GM12878 (cell line): Measurements from ENCODE around the gene BMI1. TPM values are rescaled to one million over a fixed set of nuclear protein-coding genes. Genes with fewer than 3 reads are reported as not detected.

Experiments
- ATAC-seq: fragments of 200-7000 bp; cut with Tn5 transposase; 3 replicates; pipeline ENCODE4 v1.9.1; 2020; ENCODE audit warnings: mild to moderate bottlenecking, moderate library complexity
- BruUV-seq: library from RNA; stranded (reverse); fragments of 400-500 nt; replicated peaks from 2 replicates; lab custom pipeline; 2021; lab: Mats Ljungman, UMichigan
- CTCF ChIA-PET: fragments of 300-600 bp; sonication (Branson Sonifier 250); formaldehyde crosslinking; extraction: SDS; loops from one replicate; lab custom pipeline; 2021; ENCODE audit warnings: inconsistent platforms; lab: Yijun Ruan, JAX
- POLR2A ChIA-PET: fragments of 350-600 bp; formaldehyde crosslinking; extraction: SDS; loops from one replicate; lab custom pipeline; 2021; ENCODE audit warnings: inconsistent platforms; lab: Charles Lee
- RAD21 ChIA-PET: fragments of 300-600 bp; sonication (Branson Sonifier 250); formaldehyde crosslinking; loops from one replicate; lab custom pipeline; 2023; ENCODE audit warnings: antibody characterized with exemption; ENCODE audit not compliant: unreplicated experiment; lab: Charles Lee
- SMC1A ChIA-PET: fragments of 300-600 bp; sonication (Branson Sonifier 250); formaldehyde crosslinking; loops from one replicate; lab custom pipeline; 2023; ENCODE audit not compliant: unreplicated experiment, uncharacterized antibody; lab: Charles Lee
- DNase-seq: peaks from one replicate; pipeline ENCODE4 v3.0.0-alpha.2; 2011; ENCODE audit warnings: low read depth, low spot score
- FAIRE-seq: peaks from 3 replicates; lab custom pipeline; 2011; peaks lifted over from hg19 to GRCh38; lab: Jason Lieb, UNC
- H2AFZ ChIP-seq: 2 replicates; pipeline ENCODE4 v1.6.0; 2011; ENCODE audit warnings: low read depth, low read length, control low read depth; ENCODE audit not compliant: control insufficient read depth
- H3K27ac ChIP-seq: 2 replicates; pipeline ENCODE4 v1.5.1; 2011; ENCODE audit warnings: control low read depth; ENCODE audit not compliant: control insufficient read depth, insufficient read depth
- H3K27me3 ChIP-seq, 2 experiments: replicated peaks in 1 of 2; 2 replicates each; pipeline versions ENCODE4 v1.6.0 to v1.6.1; 2011; ENCODE audit warnings: low read length in 1 of 2; ENCODE audit not compliant: control insufficient read depth in 2 of 2, insufficient read depth in 2 of 2
- H3K36me3 ChIP-seq, 2 experiments: 2 replicates each; pipeline ENCODE4 v1.5.1; 2011; ENCODE audit warnings: low read length in 1 of 2; ENCODE audit not compliant: control insufficient read depth in 2 of 2, insufficient read depth in 2 of 2
- H3K4me1 ChIP-seq: 2 replicates; pipeline ENCODE4 v1.6.1; 2011; ENCODE audit warnings: mild to moderate bottlenecking, low read length, moderate library complexity, mixed read lengths; ENCODE audit not compliant: control insufficient read depth, insufficient read depth
- H3K4me2 ChIP-seq: 2 replicates; pipeline ENCODE4 v1.6.0; 2011; ENCODE audit warnings: control low read depth; ENCODE audit not compliant: control insufficient read depth, insufficient read depth
- H3K4me3 ChIP-seq: fragments of 200-600 bp; sonication (generic); 2 replicates; pipeline ENCODE4 v1.5.1; 2016
- H3K79me2 ChIP-seq: 2 replicates; pipeline ENCODE4 v1.6.0; 2011; ENCODE audit warnings: low read length; ENCODE audit not compliant: control insufficient read depth, insufficient read depth
- H3K9ac ChIP-seq: 2 replicates; pipeline ENCODE4 v1.8.0; 2011; ENCODE audit warnings: low read length, control low read depth, mixed read lengths; ENCODE audit not compliant: control insufficient read depth, insufficient read depth
- H3K9me3 ChIP-seq: replicated peaks from 3 replicates; pipeline ENCODE4 v1.5.1; 2011; ENCODE audit warnings: mild to moderate bottlenecking, low read length; ENCODE audit not compliant: control insufficient read depth, insufficient read depth
- H4K20me1 ChIP-seq: 2 replicates; pipeline ENCODE4 v1.6.0; 2011; ENCODE audit not compliant: control insufficient read depth, insufficient read depth
- BACH1 ChIP-seq: fragments of 450-650 bp; IDR thresholded peaks from 2 replicates; pipeline ENCODE4 v1.6.1; 2017; ENCODE audit warnings: mild to moderate bottlenecking, borderline replicate concordance
- BCL3 ChIP-seq: IDR thresholded peaks from 2 replicates; pipeline ENCODE4 v1.6.1; 2011; ENCODE audit warnings: borderline replicate concordance, low read depth, mild to moderate bottlenecking, moderate library complexity, low read length; ENCODE audit not compliant: insufficient read depth, poor library complexity, severe bottlenecking
- CEBPZ ChIP-seq: fragments of 150-350 bp; IDR thresholded peaks from 2 replicates; pipeline ENCODE4 v1.6.1; 2016; ENCODE audit warnings: low read depth, low read length
- CREM ChIP-seq: IDR thresholded peaks from 2 replicates; pipeline ENCODE4 v1.6.1; 2014; ENCODE audit warnings: antibody characterized with exemption, low read depth
- E2F8 ChIP-seq: fragments of 450-650 bp; IDR thresholded peaks from 2 replicates; pipeline ENCODE4 v1.6.1; 2018; ENCODE audit warnings: mild to moderate bottlenecking, low read depth, moderate library complexity; ENCODE audit not compliant: partially characterized antibody
- ESRRA ChIP-seq: IDR thresholded peaks from 2 replicates; pipeline ENCODE4 v1.6.1; 2012; ENCODE audit warnings: mild to moderate bottlenecking, low read length, improper control_type of control experiment
- FOXK2 ChIP-seq: fragments of 450-650 bp; IDR thresholded peaks from 2 replicates; pipeline ENCODE4 v1.6.1; 2017; ENCODE audit warnings: mild to moderate bottlenecking, moderate library complexity
- FOXM1 ChIP-seq: IDR thresholded peaks from 2 replicates; pipeline ENCODE4 v1.6.1; 2012; ENCODE audit warnings: low read depth, mild to moderate bottlenecking, inconsistent platforms, low read length, moderate library complexity
- KDM1A ChIP-seq: fragments of 200-600 bp; sonication (generic); IDR thresholded peaks from 2 replicates; pipeline ENCODE4 v1.6.1; 2016; ENCODE audit warnings: borderline replicate concordance
- MAX ChIP-seq: IDR thresholded peaks from 2 replicates; pipeline ENCODE4 v1.6.1; 2012; ENCODE audit warnings: low read depth, low read length, improper control_type of control experiment
- NFYB ChIP-seq: IDR thresholded peaks from 2 replicates; pipeline ENCODE4 v1.6.1; 2011; ENCODE audit warnings: low read depth, mild to moderate bottlenecking, low read length, improper control_type of control experiment, moderate library complexity; ENCODE audit not compliant: insufficient read depth
- POLR2AphosphoS2 ChIP-seq: IDR thresholded peaks from 2 replicates; pipeline ENCODE4 v1.6.1; 2011; ENCODE audit warnings: low read depth, mild to moderate bottlenecking, low read length, improper control_type of control experiment, moderate library complexity
- RUNX3 ChIP-seq: IDR thresholded peaks from 2 replicates; pipeline ENCODE4 v1.6.1; 2012; ENCODE audit warnings: low read length, inconsistent platforms
- ZBTB33 ChIP-seq: fragments of 450-650 bp; IDR thresholded peaks from 2 replicates; pipeline ENCODE4 v1.6.1; 2017; ENCODE audit warnings: mild to moderate bottlenecking
- ZZZ3 ChIP-seq: IDR thresholded peaks from 2 replicates; pipeline ENCODE4 v1.6.1; 2011; ENCODE audit warnings: low read depth; ENCODE audit not compliant: control insufficient read depth, insufficient read length
- in situ Hi-C: fragments of 300-500 bp; cut with MboI; formaldehyde crosslinking; loops from 9 replicates; pipeline ENCODE4 v1.14.3; 2018; ENCODE audit warnings: mixed read lengths
- intact Hi-C: fragments of 100-400 bp; cut with micrococcal nuclease; formaldehyde crosslinking; loops from one replicate; pipeline ENCODE4 v1.14.2; 2022; ENCODE audit not compliant: unreplicated experiment
- polyA plus RNA-seq, 11 experiments: library from polyadenylated mRNA; depleted of rRNA in 4 of 11; unstranded in 6 of 11; stranded (reverse) in 5 of 11; fragments of >200 nt; fragmentation: Nextera tagmentation in 4 of 11; fragmentation: Illumina TruSeq in 1 of 11; extraction: Ambion mirVana in 4 of 11; extraction: Trizol in 1 of 11; gene quantifications; 1 replicate in 1 of 11; 2 replicates in 10 of 11; pipeline versions ENCODE4 v1.2.1 to v1.2.3, GENCODE V29; 2011 to 2016; ENCODE audit warnings: inconsistent platforms in 2 of 11, missing spikeins in 2 of 11, low read depth in 1 of 11
- total RNA-seq, 4 experiments: library from RNA; depleted of rRNA in 3 of 4; stranded (reverse); fragments of >200 nt in 3 of 4; fragmentation: Illumina TruSeq in 1 of 4; extraction: Trizol in 1 of 4; gene quantifications; 2 replicates each; pipeline versions ENCODE4 v1.2.1 to v1.2.3, GENCODE V29; 2013 to 2021

Gene BMI1
- total and polyA plus RNA-seq, 10 of the 15 experiments (the other 5 are each of a cell fraction or from before 2014, with no cell fraction given) = 8.0 to 49.7 (median 25.8) TPM

- peaks cover 24% of the 10 kb centered on the region for H3K4me1 ChIP-seq
- H3K9me3 ChIP-seq = no peaks in the 10 kb centered on the region
- H4K20me1 ChIP-seq = no peaks in the 10 kb centered on the region
- peak overlapping the region; percentile 42 for H2AFZ ChIP-seq
- no peaks in the 10 kb centered on the region for H3K27me3 ChIP-seq
- ChIA-PET POLR2A (interaction anchor here (1.6 to 1.8 kb wide), 2 partner anchors 30 to 141 kb away, joined by 3 to 4 read pairs; no protein-coding TSS in a partner anchor), CTCF (no interaction called here), SMC1A (interaction anchor here (0.9 to 2.0 kb wide), 6 partner anchors 9 to 569 kb away, joined by 3 to 9 read pairs (median 4); partner anchors contain the start of gene COMMD3), RAD21 (interaction anchor here (0.5 to 1.4 kb wide), 3 partner anchors 8 to 211 kb away, joined by 3 to 4 read pairs (median 3); partner anchors contain the start of gene COMMD3)
- no peak for DNase-seq
- no peak overlapping the region for H3K9ac ChIP-seq
- H3K4me2 ChIP-seq = no peak overlapping the region
- FAIRE-seq = no peak
- ATAC-seq = peak; percentile 33; the same call in 2 of the 3 replicates
- H3K27ac ChIP-seq = peak overlapping the region; percentile 30; the same call in 1 of the 2 replicates
- no peaks in the 10 kb centered on the region for H3K36me3 ChIP-seq
- in situ Hi-C loops = no loop called here
- BruUV-seq = no TSS peak
- H3K79me2 ChIP-seq = no peaks in the 10 kb centered on the region
- no peak overlapping the region for H3K4me3 ChIP-seq
- intact Hi-C loops = no loop called here
- TF ChIP-seq BACH1 (no peak), KDM1A (no peak), ZBTB33 (no peak), FOXM1 (no peak), ESRRA (no peak), ZZZ3 (no peak), E2F8 (no peak), MAX (no peak), NFYB (no peak), CREM (no peak), BCL3 (no peak), CEBPZ (no peak), RUNX3 (no peak), POLR2AphosphoS2 (no peak), FOXK2 (no peak)
Observed at GRCh38 chr10:22370320-22370719, 49.4 kb downstream of the BMI1 start.
